SK-N-DZ (cell line): ENCODE data around the gene FLVCR1.
A peak's percentile ranks its signal among the peaks of the same experiment; 100 is the strongest.

ENCODE experiments used
- DNase-seq: peaks from one replicate; pipeline ENCODE4 v3.0.0-alpha.2; 2015; ENCODE audit warnings: low spot score

Gene FLVCR1

GRCh38 chr1:212915245-212916091 lies 57.4 kb downstream of the FLVCR1 start:
- peak; percentile 41 for DNase-seq

DNA sequence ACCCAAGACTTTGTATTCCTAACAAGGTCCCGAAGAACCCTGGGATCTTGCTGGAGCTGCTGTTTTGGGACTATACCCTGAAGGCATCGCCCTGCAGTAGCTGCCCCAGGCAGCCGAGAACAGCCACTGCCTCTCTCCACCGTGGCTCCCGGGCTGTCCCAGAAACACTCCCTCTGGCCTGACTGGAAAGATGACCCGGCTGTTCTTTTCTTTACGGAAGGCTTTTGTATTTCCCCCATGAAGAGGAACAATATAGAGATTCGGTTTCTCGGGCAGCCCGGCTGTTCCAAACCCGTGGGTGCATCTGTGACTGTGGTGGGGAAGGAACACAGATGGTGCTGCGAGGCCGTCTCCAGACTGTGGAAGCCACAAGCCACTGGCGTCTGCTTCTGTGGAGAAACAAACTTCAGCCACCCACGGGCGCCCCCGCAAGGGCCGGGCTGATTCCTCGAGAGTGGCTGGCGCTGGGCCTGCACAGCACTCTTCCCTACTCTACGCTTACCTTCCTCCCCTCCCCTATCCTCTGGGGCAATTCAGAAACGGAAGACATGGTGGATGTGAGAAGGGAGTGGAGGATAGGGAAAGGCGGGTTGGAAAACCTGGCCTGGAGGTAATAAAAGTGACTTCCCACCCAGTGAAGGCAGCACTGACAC lies 58.5 kb downstream of the FLVCR1 start:
- DNase-seq: peak; percentile 89

GRCh38 chr1:212917134-212917485 lies 59.0 kb downstream of the FLVCR1 start:
- DNase-seq: no peak

- no peak for DNase-seq
Observed at GRCh38 chr1:212917858-212918257, 59.8 kb downstream of the FLVCR1 start.

DNA sequence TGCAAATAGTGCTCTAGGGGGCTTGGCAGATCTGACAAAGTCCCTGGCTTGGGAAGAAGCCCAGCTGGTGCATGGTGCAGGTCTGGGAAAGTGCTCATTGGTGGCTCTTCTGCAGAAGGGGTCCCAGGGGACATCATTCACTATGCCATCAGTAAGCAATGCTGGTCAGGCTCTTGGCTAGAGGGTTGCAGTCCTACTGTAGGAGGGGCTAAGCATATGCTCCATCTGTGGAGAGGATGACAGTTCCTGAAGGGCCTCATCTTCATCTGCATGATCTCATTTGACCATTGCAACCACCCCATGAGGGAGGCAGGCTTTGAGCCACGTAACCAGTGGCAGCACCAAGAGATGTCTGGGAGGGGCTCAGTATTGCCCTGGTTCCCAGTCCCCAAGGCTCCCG lies 60.7 kb downstream of the FLVCR1 start:
- DNase-seq: peak; percentile 38

DNA sequence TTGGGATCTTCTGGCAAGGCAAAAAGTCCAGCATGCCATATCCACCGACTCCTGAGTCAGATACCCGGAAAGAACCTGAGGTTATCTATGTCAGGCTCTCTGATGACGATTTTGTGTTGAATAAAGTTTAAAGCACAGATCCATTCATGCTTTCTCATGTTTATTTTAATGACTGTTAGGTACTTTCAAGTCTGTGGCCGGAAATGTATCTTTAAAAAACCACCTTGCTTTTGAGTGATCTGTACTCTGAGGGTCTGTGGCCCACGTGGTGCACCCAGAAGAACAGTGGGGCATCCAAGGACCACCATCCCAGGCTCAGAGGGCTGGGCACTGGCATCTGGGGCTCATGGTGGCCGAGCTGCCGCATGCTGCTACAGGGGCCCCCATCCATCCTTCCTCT lies 62.2 kb downstream of the FLVCR1 start:
- DNase-seq: no peak

- DNase-seq: no peak
Observed at GRCh38 chr1:212920896-212921295, 62.8 kb downstream of the FLVCR1 start.

GRCh38 chr1:212922016-212922415 lies 63.9 kb downstream of the FLVCR1 start:
- DNase-seq: no peak

DNA sequence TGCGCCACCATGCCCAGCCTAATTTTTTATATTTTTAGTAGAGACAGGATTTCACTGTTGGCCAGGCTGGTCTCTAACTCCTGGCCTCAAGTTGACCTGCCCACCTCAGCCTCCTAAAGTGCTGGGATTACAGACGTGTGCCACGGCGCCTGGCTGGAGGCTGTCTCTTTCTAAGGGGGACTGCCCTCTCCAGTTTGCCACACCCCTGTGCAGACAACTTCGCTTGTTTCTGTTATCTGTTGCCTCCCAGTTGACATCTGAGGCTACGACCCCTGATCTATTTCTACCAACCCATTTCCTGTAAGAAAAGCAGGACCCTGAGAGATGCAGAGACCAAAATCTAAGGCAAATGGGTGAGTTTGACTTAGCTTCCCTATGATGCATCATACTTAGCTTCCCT lies 68.3 kb downstream of the FLVCR1 start:
- DNase-seq: no peak

DNA sequence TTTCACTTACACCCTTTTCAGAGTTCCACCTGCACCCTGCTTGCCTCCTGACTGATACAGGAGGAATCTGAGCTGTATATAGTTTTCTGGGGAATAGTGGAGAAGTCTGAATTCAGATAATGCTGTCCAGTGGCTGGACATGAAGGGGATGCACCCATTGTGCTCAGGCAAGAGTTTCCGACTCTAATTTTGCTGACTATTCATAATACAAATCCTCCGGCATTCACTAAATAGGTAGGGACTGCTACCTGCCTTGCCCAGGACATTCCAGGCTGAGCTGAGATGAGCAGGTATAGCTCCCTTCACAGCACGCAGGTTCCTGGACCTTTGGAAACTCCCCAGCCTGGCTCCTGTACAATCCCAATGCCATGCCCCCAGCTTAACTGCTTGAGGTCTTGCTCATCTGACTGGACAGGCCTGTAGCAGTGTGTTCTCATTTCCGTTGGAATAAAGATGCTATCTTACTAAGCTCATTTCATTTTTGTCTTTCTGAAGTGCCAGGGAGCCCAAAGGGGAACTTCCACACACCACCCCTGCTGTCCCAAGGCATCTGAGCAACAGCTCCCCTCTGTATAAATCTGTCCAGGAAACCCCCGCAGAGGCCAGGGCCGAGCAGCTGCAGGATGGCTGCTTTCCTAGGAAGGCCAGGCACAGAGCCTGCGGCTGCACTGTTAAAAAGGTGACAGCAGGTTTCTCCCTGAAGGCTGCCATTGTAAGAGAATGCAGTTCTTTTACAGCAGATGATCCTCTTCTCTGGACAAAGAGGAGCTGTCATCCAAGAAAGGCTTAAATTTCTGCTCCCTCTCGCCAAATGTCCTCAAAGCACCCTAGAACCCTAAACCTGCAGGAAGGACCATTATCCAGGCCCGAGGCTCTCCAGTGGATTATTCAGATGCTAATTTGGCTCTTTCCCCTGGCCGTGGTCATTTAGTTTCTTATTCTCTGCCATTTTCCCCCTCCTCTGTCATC lies 70.5 kb downstream of the FLVCR1 start:
- DNase-seq: no peak

GRCh38 chr1:212930986-212931678 lies 73.1 kb downstream of the FLVCR1 start:
- no peak for DNase-seq

GRCh38 chr1:212933815-212934471 lies 75.9 kb downstream of the FLVCR1 start:
- DNase-seq: no peak

DNA sequence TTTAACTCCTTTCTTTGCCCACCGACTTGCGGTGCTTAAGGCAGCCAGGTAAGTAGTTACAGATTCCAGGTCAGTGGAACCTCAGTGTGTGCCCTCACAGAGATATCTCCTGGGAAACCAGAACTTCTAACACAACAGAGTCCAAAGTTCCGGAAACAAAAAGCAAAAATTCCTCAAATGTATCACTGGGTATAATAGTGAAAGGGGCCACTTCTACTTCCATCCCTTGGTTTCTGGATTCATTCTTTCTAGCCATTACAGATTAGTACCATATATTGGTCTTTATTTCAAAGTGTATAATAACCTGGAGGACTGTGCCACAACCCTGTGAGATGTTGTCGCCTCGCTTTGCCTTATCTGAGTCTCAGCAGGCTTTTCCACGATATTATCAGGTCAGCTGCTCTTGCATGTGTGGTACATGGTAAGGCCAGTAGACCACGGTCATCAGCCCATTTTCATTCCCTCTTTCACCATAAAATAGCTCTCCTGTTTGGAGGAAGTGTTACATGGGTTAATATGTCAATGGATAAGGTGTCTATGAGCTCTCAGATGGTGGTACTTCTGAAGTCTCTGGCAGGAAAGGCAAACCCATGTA lies 77.4 kb downstream of the FLVCR1 start:
- DNase-seq: no peak

GRCh38 chr1:212937034-212937433 lies 79.0 kb downstream of the FLVCR1 start:
- DNase-seq: no peak

DNA sequence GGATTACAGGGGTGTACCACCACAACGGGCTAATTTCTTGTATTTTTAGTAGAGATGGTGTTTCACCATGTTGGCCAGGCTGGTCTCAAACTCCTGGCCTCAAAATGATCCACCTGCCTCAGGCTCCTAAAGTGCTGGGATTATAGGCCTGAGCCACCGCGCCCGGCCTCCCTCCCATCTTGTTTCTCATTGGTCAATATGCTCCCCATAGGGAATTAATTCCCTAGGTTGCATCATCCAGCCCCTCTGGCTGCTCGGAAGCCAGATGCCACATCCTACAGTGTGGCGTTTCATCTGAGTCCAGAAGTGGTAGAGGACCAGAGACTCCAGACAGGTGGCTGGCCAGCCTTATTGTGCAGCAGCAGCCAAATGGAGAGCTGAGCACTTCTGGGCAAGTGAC lies 80.8 kb downstream of the FLVCR1 start:
- peak; percentile 42 for DNase-seq

GRCh38 chr1:212941452-212941851 lies 83.4 kb downstream of the FLVCR1 start:
- no peak for DNase-seq

GRCh38 chr1:212942679-212943392 lies 84.8 kb downstream of the FLVCR1 start:
- no peak for DNase-seq

DNA sequence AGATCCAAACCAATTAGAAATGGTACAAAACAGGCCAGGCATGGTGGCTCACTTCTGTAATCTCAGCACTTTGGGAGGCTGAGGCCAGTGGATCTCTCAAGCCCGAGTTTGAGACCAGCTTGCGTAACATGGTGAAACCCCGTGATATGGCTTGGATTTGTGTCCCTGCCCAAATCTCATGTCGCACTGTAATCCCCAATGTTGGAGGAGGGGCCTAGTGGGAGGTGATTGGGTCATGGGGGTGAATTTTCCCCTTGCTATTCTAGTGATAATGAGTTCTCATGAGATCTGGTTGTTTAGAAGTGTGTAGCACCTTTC lies 85.3 kb downstream of the FLVCR1 start:
- DNase-seq: no peak

DNA sequence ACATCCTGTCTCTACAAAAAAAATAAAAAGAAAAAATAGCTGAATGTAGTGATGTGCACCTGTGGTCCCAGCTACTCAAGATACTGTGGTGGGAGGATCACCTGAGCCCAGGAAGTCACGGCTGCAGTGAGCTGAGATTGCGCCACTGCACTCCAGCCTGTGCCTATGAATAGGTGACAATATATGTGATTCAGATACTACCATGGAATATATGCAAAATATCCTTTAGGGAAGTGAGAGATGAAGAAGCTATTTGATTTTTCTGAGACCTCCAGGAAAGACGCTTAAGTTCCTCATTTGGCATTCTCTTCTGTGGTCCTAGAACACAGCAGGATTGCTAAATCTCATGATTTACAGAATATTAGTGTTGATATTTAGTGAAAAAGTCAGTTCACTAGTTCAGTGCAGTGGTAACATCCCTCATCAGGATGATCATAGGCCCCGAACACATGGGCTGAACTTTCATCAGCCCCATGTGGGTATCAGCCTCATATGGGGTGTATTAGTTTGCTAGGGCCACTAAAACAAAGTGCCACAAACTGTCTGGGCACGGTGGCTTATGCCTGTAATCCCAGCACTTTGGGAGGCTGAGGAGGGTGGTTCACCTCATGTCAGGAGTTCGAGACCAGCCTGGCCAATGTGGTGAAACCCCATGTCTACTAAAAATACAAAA lies 86.3 kb downstream of the FLVCR1 start:
- no peak for DNase-seq
